HEK293 (cell line): ENCODE data around the gene SORL1.

Source experiments
- CTCF ChIA-PET: fragments of 350-600 bp; formaldehyde crosslinking; extraction: SDS; loops from one replicate; lab custom pipeline; 2021; ENCODE audit warnings: antibody characterized with exemption; lab: Yijun Ruan, JAX
- POLR2A ChIA-PET: fragments of 300-600 bp; formaldehyde crosslinking; extraction: SDS; loops from one replicate; lab custom pipeline; 2020; ENCODE audit warnings: antibody characterized with exemption, inconsistent platforms; lab: Yijun Ruan, JAX
- H3K27ac ChIP-seq: fragments of 200-500 bp; sonication (Bioruptor generic); 2 replicates; pipeline ENCODE4 v1.5.1; 2014; ENCODE audit warnings: low read depth, low read length, control low read depth, inconsistent platforms; ENCODE audit errors: extremely low read depth
- H3K36me3 ChIP-seq, 2 experiments: fragments of 200-500 bp in 1 of 2; sonication (Bioruptor generic) in 1 of 2; 1 replicate in 1 of 2; 2 replicates in 1 of 2; pipeline ENCODE4 v1.5.1; 2014 to 2017; ENCODE audit warnings: inconsistent platforms in 2 of 2, low read length in 2 of 2; ENCODE audit not compliant: control insufficient read depth in 2 of 2, insufficient read depth in 1 of 2
- H3K4me1 ChIP-seq: fragments of 200-500 bp; sonication (Bioruptor generic); 2 replicates; pipeline ENCODE4 v1.5.1; 2014; ENCODE audit warnings: mild to moderate bottlenecking, low read length, inconsistent platforms; ENCODE audit not compliant: control insufficient read depth, insufficient read depth
- H3K4me3 ChIP-seq: 2 replicates; pipeline ENCODE4 v1.5.1; 2011; ENCODE audit warnings: low read depth, mild to moderate bottlenecking, control low read depth, low read length, moderate library complexity
- H3K9me3 ChIP-seq: fragments of 200-500 bp; sonication (Bioruptor generic); 2 replicates; pipeline ENCODE4 v1.5.1; 2014; ENCODE audit warnings: low read depth, low read length, inconsistent platforms; ENCODE audit not compliant: control insufficient read depth, insufficient read depth
- HOXD13 ChIP-seq: sonication (generic); formaldehyde crosslinking; IDR thresholded peaks from 2 replicates; pipeline ENCODE4 v1.8.0; 2022; ENCODE audit warnings: missing genetic modification reagents, borderline replicate concordance
- KLF9 ChIP-seq: fragments of 450-650 bp; formaldehyde crosslinking; IDR thresholded peaks from 2 replicates; pipeline ENCODE4 v1.5.1; 2016; ENCODE audit warnings: missing biosample characterization, missing genetic modification characterization, low read depth
- SCRT1 ChIP-seq: fragments of 450-650 bp; formaldehyde crosslinking; IDR thresholded peaks from 2 replicates; pipeline ENCODE4 v1.5.1; 2016; ENCODE audit warnings: missing biosample characterization, missing genetic modification characterization, borderline replicate concordance
- TCF7L2 ChIP-seq: IDR thresholded peaks from 2 replicates; pipeline ENCODE4 v1.6.1; 2011; ENCODE audit warnings: low read depth, mild to moderate bottlenecking, inconsistent platforms, low read length, moderate library complexity, borderline replicate concordance
- ZBTB49 ChIP-seq: fragments of 450-650 bp; formaldehyde crosslinking; IDR thresholded peaks from 2 replicates; pipeline ENCODE4 v1.5.1; 2016; ENCODE audit warnings: missing biosample characterization, missing genetic modification characterization, low read depth
- ZFP3 ChIP-seq: fragments of 450-650 bp; formaldehyde crosslinking; IDR thresholded peaks from 2 replicates; pipeline ENCODE4 v1.5.1; 2016; ENCODE audit warnings: low read depth, missing biosample characterization, missing genetic modification characterization
- ZNF132 ChIP-seq: fragments of 450-650 bp; formaldehyde crosslinking; IDR thresholded peaks from 2 replicates; pipeline ENCODE4 v1.5.1; 2017; ENCODE audit warnings: missing biosample characterization, missing genetic modification characterization, borderline replicate concordance
- ZNF2 ChIP-seq: fragments of 450-650 bp; formaldehyde crosslinking; IDR thresholded peaks from 2 replicates; pipeline ENCODE4 v1.5.1; 2016; ENCODE audit warnings: missing biosample characterization, missing genetic modification characterization
- ZNF266 ChIP-seq: fragments of 450-650 bp; formaldehyde crosslinking; IDR thresholded peaks from 2 replicates; pipeline ENCODE4 v1.5.1; 2016; ENCODE audit warnings: missing biosample characterization, missing genetic modification characterization, low read depth
- ZNF324 ChIP-seq: fragments of 450-650 bp; formaldehyde crosslinking; IDR thresholded peaks from 2 replicates; pipeline ENCODE4 v1.5.1; 2016; ENCODE audit warnings: missing biosample characterization, missing genetic modification characterization
- ZNF394 ChIP-seq: fragments of 450-650 bp; formaldehyde crosslinking; IDR thresholded peaks from 2 replicates; pipeline ENCODE4 v1.5.1; 2016; ENCODE audit warnings: missing biosample characterization, missing genetic modification characterization, mild to moderate bottlenecking, moderate library complexity, borderline replicate concordance
- ZNF48 ChIP-seq: fragments of 450-650 bp; formaldehyde crosslinking; IDR thresholded peaks from 2 replicates; pipeline ENCODE4 v1.5.1; 2016; ENCODE audit warnings: missing biosample characterization, missing genetic modification characterization
- ZNF521 ChIP-seq: fragments of 450-650 bp; formaldehyde crosslinking; IDR thresholded peaks from 2 replicates; pipeline ENCODE4 v1.5.1; 2017; ENCODE audit warnings: missing biosample characterization, mild to moderate bottlenecking, missing genetic modification characterization
- ZNF544 ChIP-seq: fragments of 450-650 bp; formaldehyde crosslinking; IDR thresholded peaks from 2 replicates; pipeline ENCODE4 v1.5.0; 2017; ENCODE audit warnings: missing biosample characterization, missing genetic modification characterization
- ZNF670 ChIP-seq: fragments of 450-650 bp; formaldehyde crosslinking; IDR thresholded peaks from 2 replicates; pipeline ENCODE4 v1.5.1; 2016; ENCODE audit warnings: missing biosample characterization, missing genetic modification characterization, low read depth
- ZNF76 ChIP-seq: fragments of 450-650 bp; formaldehyde crosslinking; IDR thresholded peaks from 2 replicates; pipeline ENCODE4; 2016; ENCODE audit warnings: low read depth, missing biosample characterization, missing genetic modification characterization, borderline replicate concordance
- ZSCAN23 ChIP-seq: fragments of 450-650 bp; formaldehyde crosslinking; IDR thresholded peaks from 2 replicates; pipeline ENCODE4 v1.5.1; 2016; ENCODE audit warnings: missing biosample characterization, missing genetic modification characterization
- TF ChIP-seq, protein P1 (sequence below): fragments of 450-650 bp; formaldehyde crosslinking; IDR thresholded peaks from 2 replicates; pipeline ENCODE4 v1.5.1; 2016; ENCODE audit warnings: missing biosample characterization, missing genetic modification characterization
- TF ChIP-seq, protein P2 (sequence below): fragments of 450-650 bp; formaldehyde crosslinking; IDR thresholded peaks from 2 replicates; pipeline ENCODE4 v1.5.1; 2017; ENCODE audit warnings: missing biosample characterization, missing genetic modification characterization
- TF ChIP-seq, protein P3 (sequence below): fragments of 450-650 bp; formaldehyde crosslinking; IDR thresholded peaks from 2 replicates; pipeline ENCODE4 v1.5.1; 2016; ENCODE audit warnings: missing biosample characterization, missing genetic modification characterization
- TF ChIP-seq, protein P4 (sequence below): fragments of 450-650 bp; formaldehyde crosslinking; IDR thresholded peaks from 2 replicates; pipeline ENCODE4 v1.5.1; 2016; ENCODE audit warnings: missing biosample characterization, missing genetic modification characterization

The SORL1 gene

GRCh38 chr11:121582296-121582695 is 130.2 kb downstream of the SORL1 start:
- Histone ChIP-seq H3K27ac (no peak overlapping the region), H3K4me3 (no peak overlapping the region), H3K4me1 (no peaks in the 10 kb centered on the region), H3K36me3 (no peaks in the 10 kb centered on the region), H3K9me3 (no peaks in the 10 kb centered on the region)
- CTCF ChIA-PET = interaction anchor here (0.7 kb wide), 1 partner anchor 88 kb away, joined by 3 read pairs; no protein-coding TSS in a partner anchor
- POLR2A ChIA-PET = interaction anchor here (0.6 kb wide), 1 partner anchor 598 kb away, joined by 7 read pairs; no protein-coding TSS in a partner anchor
- TF ChIP-seq, protein P1, sequence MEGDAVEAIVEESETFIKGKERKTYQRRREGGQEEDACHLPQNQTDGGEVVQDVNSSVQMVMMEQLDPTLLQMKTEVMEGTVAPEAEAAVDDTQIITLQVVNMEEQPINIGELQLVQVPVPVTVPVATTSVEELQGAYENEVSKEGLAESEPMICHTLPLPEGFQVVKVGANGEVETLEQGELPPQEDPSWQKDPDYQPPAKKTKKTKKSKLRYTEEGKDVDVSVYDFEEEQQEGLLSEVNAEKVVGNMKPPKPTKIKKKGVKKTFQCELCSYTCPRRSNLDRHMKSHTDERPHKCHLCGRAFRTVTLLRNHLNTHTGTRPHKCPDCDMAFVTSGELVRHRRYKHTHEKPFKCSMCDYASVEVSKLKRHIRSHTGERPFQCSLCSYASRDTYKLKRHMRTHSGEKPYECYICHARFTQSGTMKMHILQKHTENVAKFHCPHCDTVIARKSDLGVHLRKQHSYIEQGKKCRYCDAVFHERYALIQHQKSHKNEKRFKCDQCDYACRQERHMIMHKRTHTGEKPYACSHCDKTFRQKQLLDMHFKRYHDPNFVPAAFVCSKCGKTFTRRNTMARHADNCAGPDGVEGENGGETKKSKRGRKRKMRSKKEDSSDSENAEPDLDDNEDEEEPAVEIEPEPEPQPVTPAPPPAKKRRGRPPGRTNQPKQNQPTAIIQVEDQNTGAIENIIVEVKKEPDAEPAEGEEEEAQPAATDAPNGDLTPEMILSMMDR = no peak
- no peak for TF ChIP-seq ZNF394 (tag by site-specific recombination)
- TF ChIP-seq ZNF132 (tag by site-specific recombination) = no peak
- TF ChIP-seq ZNF324 (tag by site-specific recombination) = no peak

- CTCF ChIA-PET = interaction anchor here (0.6 to 1.6 kb wide), 3 partner anchors 137 to 647 kb away, joined by 3 read pairs; no protein-coding TSS in a partner anchor
- no peaks in the 10 kb centered on the region for H3K4me1 ChIP-seq
- no peak overlapping the region for H3K4me3 ChIP-seq
- TF ChIP-seq, protein P2, sequence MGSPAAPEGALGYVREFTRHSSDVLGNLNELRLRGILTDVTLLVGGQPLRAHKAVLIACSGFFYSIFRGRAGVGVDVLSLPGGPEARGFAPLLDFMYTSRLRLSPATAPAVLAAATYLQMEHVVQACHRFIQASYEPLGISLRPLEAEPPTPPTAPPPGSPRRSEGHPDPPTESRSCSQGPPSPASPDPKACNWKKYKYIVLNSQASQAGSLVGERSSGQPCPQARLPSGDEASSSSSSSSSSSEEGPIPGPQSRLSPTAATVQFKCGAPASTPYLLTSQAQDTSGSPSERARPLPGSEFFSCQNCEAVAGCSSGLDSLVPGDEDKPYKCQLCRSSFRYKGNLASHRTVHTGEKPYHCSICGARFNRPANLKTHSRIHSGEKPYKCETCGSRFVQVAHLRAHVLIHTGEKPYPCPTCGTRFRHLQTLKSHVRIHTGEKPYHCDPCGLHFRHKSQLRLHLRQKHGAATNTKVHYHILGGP (tag by site-specific recombination) = no peak
- TF ChIP-seq ZNF76 (tag by site-specific recombination) = no peak
- TF ChIP-seq ZNF48 = no peak
- no peak for TF ChIP-seq ZNF2
- no peak for TF ChIP-seq ZNF544 (tag by site-specific recombination)
- no peak for TF ChIP-seq ZSCAN23 (tag by site-specific recombination)
- TF ChIP-seq SCRT1 (tag by site-specific recombination) = no peak
- no peak for TF ChIP-seq ZNF266 (tag by site-specific recombination)
- TF ChIP-seq TCF7L2 = no peak
- TF ChIP-seq, protein P3, sequence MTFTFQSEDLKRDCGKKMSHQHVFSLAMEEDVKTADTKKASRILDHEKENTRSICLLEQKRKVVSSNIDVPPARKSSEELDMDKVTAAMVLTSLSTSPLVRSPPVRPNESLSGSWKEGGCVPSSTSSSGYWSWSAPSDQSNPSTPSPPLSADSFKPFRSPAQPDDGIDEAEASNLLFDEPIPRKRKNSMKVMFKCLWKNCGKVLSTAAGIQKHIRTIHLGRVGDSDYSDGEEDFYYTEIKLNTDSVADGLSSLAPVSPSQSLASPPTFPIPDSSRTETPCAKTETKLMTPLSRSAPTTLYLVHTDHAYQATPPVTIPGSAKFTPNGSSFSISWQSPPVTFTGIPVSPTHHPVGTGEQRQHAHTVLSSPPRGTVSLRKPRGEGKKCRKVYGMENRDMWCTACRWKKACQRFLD = no peak
- TF ChIP-seq, protein P4, sequence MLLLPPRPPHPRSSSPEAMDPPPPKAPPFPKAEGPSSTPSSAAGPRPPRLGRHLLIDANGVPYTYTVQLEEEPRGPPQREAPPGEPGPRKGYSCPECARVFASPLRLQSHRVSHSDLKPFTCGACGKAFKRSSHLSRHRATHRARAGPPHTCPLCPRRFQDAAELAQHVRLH = no peak
- no peak for TF ChIP-seq ZNF670
- no peak for TF ChIP-seq ZFP3 (tag by site-specific recombination)
- no peak for TF ChIP-seq ZNF521
- no peak for TF ChIP-seq HOXD13
- no peak for TF ChIP-seq ZBTB49
- no peak for TF ChIP-seq KLF9 (tag by site-specific recombination)
- POLR2A ChIA-PET = no interaction called here
- H3K27ac ChIP-seq = no peak overlapping the region
- no peaks in the 10 kb centered on the region for H3K9me3 ChIP-seq
- H3K36me3 ChIP-seq = peaks cover 0 to 2% of the 10 kb centered on the region in 2 experiments; a peak in 1 of 3 replicates
These were observed 131.7 kb downstream of the SORL1 start for GRCh38 chr11:121583825-121584224.
